ENCODE measurements around the gene C22orf23. TPM values are rescaled to one million over a fixed set of nuclear protein-coding genes. Genes with fewer than 3 reads are reported as not detected.

Gene C22orf23
- total and polyA plus RNA-seq, 2 of the 4 experiments (the other 2 are of a cell fraction) = 0.39 to 0.54 TPM

- Histone ChIP-seq H3K9ac (ENCODE audit: low read depth, low read length) (no peak overlapping the region), H3K27ac (ENCODE audit: insufficient read depth, low read length) (no peak overlapping the region), H2AFZ (replicated peaks; ENCODE audit: low read length, poor library complexity) (no peak overlapping the region), H3K18ac (ENCODE audit: low read depth, low read length) (no peak overlapping the region), H2AK9ac (replicated peaks; ENCODE audit: low read depth, low read length, poor library complexity) (no peak overlapping the region), H3K56ac (ENCODE audit: extremely low read depth, insufficient read depth, low read length) (no peak overlapping the region), H3K4me1 (ENCODE audit: control insufficient read depth, insufficient read depth, low read length) (peaks cover 3% of the 10 kb centered on the region; the same call in 1 of the 2 replicates), H3K4me2 (ENCODE audit: low read depth, low read length) (no peak overlapping the region), H3K14ac (replicated peaks; ENCODE audit: low read depth, low read length) (no peak overlapping the region), H3K27me3 (ENCODE audit: control insufficient read depth, insufficient read depth, low read length) (no peaks in the 10 kb centered on the region), H4K20me1 (ENCODE audit: insufficient read depth, low read length) (peaks cover 20% of the 10 kb centered on the region), H4K91ac (ENCODE audit: insufficient read depth, low read depth, low read length) (no peak overlapping the region), H2BK120ac (ENCODE audit: low read depth, low read length) (no peak overlapping the region), H4K5ac (ENCODE audit: low read depth, low read length) (no peak overlapping the region), H4K8ac (ENCODE audit: low read depth in 2 of 2, low read length in 2 of 2) (no peak overlapping the region), H3K4ac (ENCODE audit: low read depth, low read length) (no peak overlapping the region), H3K4me3 (ENCODE audit: insufficient read depth, low read depth, low read length) (no peak overlapping the region), H3K9me3 (ENCODE audit: control insufficient read depth, insufficient read depth, low read length) (no peaks in the 10 kb centered on the region), H3K79me1 (ENCODE audit: low read depth in 1 of 2, low read length in 2 of 2) (peaks cover 0 to 35% of the 10 kb centered on the region in 2 experiments; a peak in 3 of 4 replicates), H2BK20ac (ENCODE audit: low read depth, low read length) (no peak overlapping the region), H2BK5ac (ENCODE audit: low read depth, low read length, poor library complexity, severe bottlenecking) (no peak overlapping the region), H2BK15ac (ENCODE audit: low read depth, low read length) (no peak overlapping the region), H3K23ac (ENCODE audit: low read depth, low read length) (no peak overlapping the region), H2AK5ac (ENCODE audit: low read depth, low read length) (no peak overlapping the region), H3K36me3 (ENCODE audit: control insufficient read depth, insufficient read depth, low read length) (peaks cover 55% of the 10 kb centered on the region), H3K9me1 (ENCODE audit: insufficient read depth, low read length) (no peaks in the 10 kb centered on the region)
- 98% methylated on average over 4 of the region's 7 CpGs; no CpG with 5 or more reads in 1 of the 2 experiments for WGBS, 2 experiments (ENCODE audit: extremely low coverage in 2 of 2, insufficient read length in 1 of 2)
- intact Hi-C loops (cut with micrococcal nuclease) = no loop called here
- CTCF ChIA-PET = no interaction called here
- POLR2A ChIA-PET (ENCODE audit: unreplicated experiment) = no interaction called here
- in situ Hi-C loops (cut with MboI; ENCODE audit: low sequenced_read_pairs) = no loop called here
- BruUV-seq (replicated peaks) = no TSS peak
- TF ChIP-seq MAFK (IDR thresholded peaks at IDR 0.05; ENCODE audit: low read depth, low read length) (no peak), MAZ (IDR thresholded peaks at IDR 0.05; ENCODE audit: borderline replicate concordance, low read depth, low read length) (no peak), SMC3 (IDR thresholded peaks at IDR 0.05; ENCODE audit: low read depth, low read length) (no peak), FOS (IDR thresholded peaks at IDR 0.05; ENCODE audit: low read depth, low read length) (no peak), POLR2A (IDR thresholded peaks at IDR 0.05; ENCODE audit: low read depth, low read length) (no peak), RCOR1 (IDR thresholded peaks at IDR 0.05; ENCODE audit: insufficient replicate concordance, low read length) (no peak), NFE2L2 (IDR thresholded peaks at IDR 0.05; ENCODE audit: low read depth, low read length) (no peak), RFX5 (IDR thresholded peaks at IDR 0.05; ENCODE audit: low read depth, low read length) (no peak), RAD21 (IDR thresholded peaks at IDR 0.05; ENCODE audit: low read length) (no peak), CEBPB (IDR thresholded peaks at IDR 0.05; ENCODE audit: low read depth, low read length) (no peak), CHD1 (IDR thresholded peaks at IDR 0.05; ENCODE audit: low read depth, low read length) (no peak), USF2 (IDR thresholded peaks at IDR 0.05; ENCODE audit: low read depth, low read length) (no peak), MXI1 (IDR thresholded peaks at IDR 0.05; ENCODE audit: borderline replicate concordance, low read depth, low read length) (no peak), CTCF (conservative IDR thresholded peaks at IDR 0.05; ENCODE audit: low read depth, low read length) (no peak)
- dilution Hi-C loops (cut with HindIII; ENCODE audit: low sequenced_read_pairs, unreplicated experiment) = no loop called here
- DNase-seq = no peak
- ATAC-seq (ENCODE audit: low read depth) = no peak
Observed at GRCh38 chr22:37926358-37926757, 27.0 kb downstream of the C22orf23 start.
